Measurements from ENCODE around the gene DUSP8.

The DUSP8 gene

GRCh38 chr11:1548221-1549070 is 23.6 kb downstream of the DUSP8 start:
- H3K36me3 ChIP-seq (ENCODE audit: insufficient read depth, low read length), result no peaks in the 10 kb centered on the region
- H3K27me3 ChIP-seq (ENCODE audit: insufficient read depth, low read length), result peaks cover 69% of the 10 kb centered on the region
- H3K9me3 ChIP-seq (ENCODE audit: low read length), result peaks cover 2% of the 10 kb centered on the region
- H3K4me1 ChIP-seq (ENCODE audit: insufficient read depth, low read length), result peaks cover 3% of the 10 kb centered on the region
- no peak overlapping the region for H3K4me3 ChIP-seq (ENCODE audit: low read length)
- H2AFZ ChIP-seq (ENCODE audit: low read depth, low read length), result no peak overlapping the region

GRCh38 chr11:1547467-1548098 is 24.5 kb downstream of the DUSP8 start:
- H3K27me3 ChIP-seq (ENCODE audit: insufficient read depth, low read length), result peaks cover 71% of the 10 kb centered on the region
- H3K36me3 ChIP-seq (ENCODE audit: insufficient read depth, low read length), result no peaks in the 10 kb centered on the region
- peaks cover 2% of the 10 kb centered on the region for H3K9me3 ChIP-seq (ENCODE audit: low read length)
- H3K4me3 ChIP-seq (ENCODE audit: low read length), result no peak overlapping the region
- H2AFZ ChIP-seq (ENCODE audit: low read depth, low read length), result no peak overlapping the region
- peaks cover 3% of the 10 kb centered on the region for H3K4me1 ChIP-seq (ENCODE audit: insufficient read depth, low read length)

GRCh38 chr11:1546536-1547466 is 25.3 kb downstream of the DUSP8 start:
- H3K36me3 ChIP-seq (ENCODE audit: insufficient read depth, low read length), result no peaks in the 10 kb centered on the region
- H3K9me3 ChIP-seq (ENCODE audit: low read length), result peaks cover 2% of the 10 kb centered on the region
- H2AFZ ChIP-seq (ENCODE audit: low read depth, low read length), result no peak overlapping the region
- peaks cover 3% of the 10 kb centered on the region for H3K4me1 ChIP-seq (ENCODE audit: insufficient read depth, low read length)
- no peak overlapping the region for H3K4me3 ChIP-seq (ENCODE audit: low read length)
- H3K27me3 ChIP-seq (ENCODE audit: insufficient read depth, low read length), result peaks cover 76% of the 10 kb centered on the region

GRCh38 chr11:1546077-1546535 is 26.0 kb downstream of the DUSP8 start:
- Histone ChIP-seq H3K4me3 (ENCODE audit: low read length) (no peak overlapping the region), H3K9me3 (ENCODE audit: low read length) (peaks cover 2% of the 10 kb centered on the region), H3K27me3 (ENCODE audit: insufficient read depth, low read length) (peaks cover 83% of the 10 kb centered on the region), H3K36me3 (ENCODE audit: insufficient read depth, low read length) (no peaks in the 10 kb centered on the region), H3K4me1 (ENCODE audit: insufficient read depth, low read length) (peaks cover 5% of the 10 kb centered on the region), H2AFZ (ENCODE audit: low read depth, low read length) (no peak overlapping the region)

GRCh38 chr11:1545432-1545831 is 26.6 kb downstream of the DUSP8 start:
- Histone ChIP-seq H3K27me3 (ENCODE audit: insufficient read depth, low read length) (peaks cover 85% of the 10 kb centered on the region), H3K4me1 (ENCODE audit: insufficient read depth, low read length) (peaks cover 5% of the 10 kb centered on the region), H3K4me3 (ENCODE audit: low read length) (no peak overlapping the region), H3K9me3 (ENCODE audit: low read length) (peaks cover 2% of the 10 kb centered on the region), H2AFZ (ENCODE audit: low read depth, low read length) (no peak overlapping the region), H3K36me3 (ENCODE audit: insufficient read depth, low read length) (no peaks in the 10 kb centered on the region)

GRCh38 chr11:1544536-1544935 is 27.5 kb downstream of the DUSP8 start:
- no peak overlapping the region for H3K4me3 ChIP-seq (ENCODE audit: low read length)
- H3K27me3 ChIP-seq (ENCODE audit: insufficient read depth, low read length), result peaks cover 84% of the 10 kb centered on the region
- H3K36me3 ChIP-seq (ENCODE audit: insufficient read depth, low read length), result no peaks in the 10 kb centered on the region
- peaks cover 2% of the 10 kb centered on the region for H3K9me3 ChIP-seq (ENCODE audit: low read length)
- H2AFZ ChIP-seq (ENCODE audit: low read depth, low read length), result no peak overlapping the region
- H3K4me1 ChIP-seq (ENCODE audit: insufficient read depth, low read length), result peaks cover 5% of the 10 kb centered on the region

GRCh38 chr11:1543606-1544263 is 28.3 kb downstream of the DUSP8 start:
- Histone ChIP-seq H3K27me3 (ENCODE audit: insufficient read depth, low read length) (peaks cover 76% of the 10 kb centered on the region), H2AFZ (ENCODE audit: low read depth, low read length) (no peak overlapping the region)

GRCh38 chr11:1542267-1542666 is 29.8 kb downstream of the DUSP8 start:
- Histone ChIP-seq H2AFZ (ENCODE audit: low read depth, low read length) (no peak overlapping the region), H3K4me3 (ENCODE audit: low read length) (no peak overlapping the region), H3K9me3 (ENCODE audit: low read length) (no peaks in the 10 kb centered on the region), H3K36me3 (ENCODE audit: insufficient read depth, low read length) (no peaks in the 10 kb centered on the region), H3K27me3 (ENCODE audit: insufficient read depth, low read length) (peaks cover 74% of the 10 kb centered on the region), H3K4me1 (ENCODE audit: insufficient read depth, low read length) (peaks cover 5% of the 10 kb centered on the region)

More at GRCh38 chr11:1543606-1544263, 28.3 kb downstream of the DUSP8 start:
- Histone ChIP-seq H3K4me1 (ENCODE audit: insufficient read depth, low read length) (peaks cover 5% of the 10 kb centered on the region), H3K4me3 (ENCODE audit: low read length) (no peak overlapping the region), H3K36me3 (ENCODE audit: insufficient read depth, low read length) (no peaks in the 10 kb centered on the region), H3K9me3 (ENCODE audit: low read length) (no peaks in the 10 kb centered on the region)

- peaks cover 67% of the 10 kb centered on the region for H3K27me3 ChIP-seq (ENCODE audit: insufficient read depth, low read length)
- no peaks in the 10 kb centered on the region for H3K36me3 ChIP-seq (ENCODE audit: insufficient read depth, low read length)
- no peak overlapping the region for H3K4me3 ChIP-seq (ENCODE audit: low read length)
- peaks cover 2% of the 10 kb centered on the region for H3K4me1 ChIP-seq (ENCODE audit: insufficient read depth, low read length)
- H2AFZ ChIP-seq (ENCODE audit: low read depth, low read length), result no peak overlapping the region
- H3K9me3 ChIP-seq (ENCODE audit: low read length), result no peaks in the 10 kb centered on the region
Measured at GRCh38 chr11:1541474-1542204, 30.4 kb downstream of the DUSP8 start.

- H3K36me3 ChIP-seq (ENCODE audit: insufficient read depth, low read length), result no peaks in the 10 kb centered on the region
- H2AFZ ChIP-seq (ENCODE audit: low read depth, low read length), result no peak overlapping the region
- H3K27me3 ChIP-seq (ENCODE audit: insufficient read depth, low read length), result peaks cover 53% of the 10 kb centered on the region
- H3K4me3 ChIP-seq (ENCODE audit: low read length), result no peak overlapping the region
- peaks cover 2% of the 10 kb centered on the region for H3K4me1 ChIP-seq (ENCODE audit: insufficient read depth, low read length)
- no peaks in the 10 kb centered on the region for H3K9me3 ChIP-seq (ENCODE audit: low read length)
Measured at GRCh38 chr11:1540074-1540473, 32.0 kb downstream of the DUSP8 start.

GRCh38 chr11:1538153-1538552 is 33.9 kb downstream of the DUSP8 start:
- H3K9me3 ChIP-seq (ENCODE audit: low read length), result no peaks in the 10 kb centered on the region
- H2AFZ ChIP-seq (ENCODE audit: low read depth, low read length), result no peak overlapping the region
- peaks cover 2% of the 10 kb centered on the region for H3K4me1 ChIP-seq (ENCODE audit: insufficient read depth, low read length)
- peaks cover 33% of the 10 kb centered on the region for H3K27me3 ChIP-seq (ENCODE audit: insufficient read depth, low read length)
- H3K4me3 ChIP-seq (ENCODE audit: low read length), result no peak overlapping the region
- no peaks in the 10 kb centered on the region for H3K36me3 ChIP-seq (ENCODE audit: insufficient read depth, low read length)

Data from neuron (in vitro differentiated cells).